Activated CD4-positive, alpha-beta T cell treated with anti-CD3 and anti-CD28 coated beads, Interleukin-2, amount 50 U/mL, for 16 hours (primary cell): ENCODE results near the gene GDPD5.
A peak's percentile ranks its signal among the peaks of the same experiment; 100 is the strongest.
"Not testable (repeated sequence)": the region's sequence is repeated elsewhere in the genome, so short reads cannot be mapped to it uniquely, and the experiment has no call there.

Experiments
- DNase-seq: peaks from one replicate; pipeline ENCODE4 v3.0.0-alpha.2; 2020

The GDPD5 gene

GRCh38 chr11:75427181-75427580 lies 98.6 kb downstream of the GDPD5 start:
- no peak for DNase-seq

GRCh38 chr11:75426720-75427086 lies 99.0 kb downstream of the GDPD5 start:
- no peak for DNase-seq

GRCh38 chr11:75425422-75425821 lies 100.3 kb downstream of the GDPD5 start:
- DNase-seq, result no peak

- no peak for DNase-seq
These were observed 101.3 kb downstream of the GDPD5 start for GRCh38 chr11:75424396-75424795.

- no peak for DNase-seq
These were observed 102.0 kb downstream of the GDPD5 start for GRCh38 chr11:75423721-75424120.

- DNase-seq, result no peak
These were observed 103.2 kb downstream of the GDPD5 start for GRCh38 chr11:75422248-75423231.

- no peak for DNase-seq
These were observed 103.9 kb downstream of the GDPD5 start for GRCh38 chr11:75421902-75422247.

GRCh38 chr11:75421035-75421602 lies 104.6 kb downstream of the GDPD5 start:
- no peak for DNase-seq

- DNase-seq, result no peak
These were observed 105.3 kb downstream of the GDPD5 start for GRCh38 chr11:75420224-75421034.

- DNase-seq, result no peak
These were observed 111.9 kb downstream of the GDPD5 start for GRCh38 chr11:75413864-75414263.

- not testable (repeated sequence) for DNase-seq
These were observed 112.6 kb downstream of the GDPD5 start for GRCh38 chr11:75413146-75413545.

- DNase-seq, result not testable (repeated sequence)
These were observed 115.8 kb downstream of the GDPD5 start for GRCh38 chr11:75409971-75410370.

- no peak for DNase-seq
These were observed 116.9 kb downstream of the GDPD5 start for GRCh38 chr11:75408957-75409219.

- no peak for DNase-seq
These were observed 119.4 kb downstream of the GDPD5 start for GRCh38 chr11:75406338-75406777.

- no peak for DNase-seq
These were observed 121.6 kb downstream of the GDPD5 start for GRCh38 chr11:75403983-75404658.

- DNase-seq, result no peak
These were observed 122.7 kb downstream of the GDPD5 start for GRCh38 chr11:75403037-75403436.

- no peak for DNase-seq
These were observed 123.6 kb downstream of the GDPD5 start for GRCh38 chr11:75402002-75402773.

GRCh38 chr11:75400146-75400865 lies 125.4 kb downstream of the GDPD5 start:
- DNase-seq, result no peak

GRCh38 chr11:75399344-75400145 lies 126.2 kb downstream of the GDPD5 start, which contains the start of gene RPS3:
TSS of gene RPS3 (plus strand) at chr11:75399518. CDS start at chr11:75399548, 30 bp downstream.
- DNase-seq, result peak; percentile 92

GRCh38 chr11:75398906-75399305 lies 126.8 kb downstream of the GDPD5 start:
- DNase-seq, result no peak
